ENCODE results near the gene SNX30. TPM values are rescaled to one million over a fixed set of nuclear protein-coding genes. Genes with fewer than 3 reads are reported as not detected.

The SNX30 gene
- total and polyA plus RNA-seq, 3 experiments from 2014 or later = 3.3 to 3.9 (median 3.7) TPM

DNA sequence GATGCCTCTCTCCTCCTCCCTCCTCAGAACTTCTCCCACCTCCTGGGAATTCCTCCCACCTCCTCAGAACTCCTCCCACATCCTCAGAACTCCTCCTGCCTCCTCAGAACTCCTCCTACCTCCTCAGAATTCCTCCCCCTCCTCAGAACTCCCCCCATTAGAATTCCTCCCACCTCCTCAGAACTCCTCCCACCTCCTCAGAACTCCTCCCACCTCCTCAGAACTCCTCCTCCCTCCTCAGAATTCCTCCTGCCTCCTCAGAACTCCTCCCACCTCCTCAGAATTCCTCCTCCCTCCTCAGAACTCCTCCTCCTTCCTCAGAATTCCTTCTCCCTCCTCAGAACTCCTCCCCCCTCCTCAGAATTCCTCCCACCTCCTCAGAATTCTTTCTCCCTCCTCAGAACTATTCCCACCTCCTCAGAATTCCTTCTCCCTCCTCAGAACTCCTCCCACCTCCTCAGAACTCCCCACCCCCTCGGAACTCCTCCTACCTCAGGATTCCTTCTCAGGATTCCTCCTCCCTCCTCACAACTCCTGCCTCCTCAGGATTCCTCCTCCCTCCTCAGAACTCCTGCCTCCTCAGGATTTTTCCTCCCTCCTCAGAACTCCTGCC lies 116.2 kb downstream of the SNX30 start:
- CTCF ChIA-PET = no interaction called here
- H3K4me1 ChIP-seq (ENCODE audit: insufficient read depth, low read length) = no peaks in the 10 kb centered on the region
- H3K36me3 ChIP-seq (ENCODE audit: insufficient read depth, low read length) = peaks cover 3% of the 10 kb centered on the region
- no peak for DNase-seq
- no peaks in the 10 kb centered on the region for H3K27me3 Mint-ChIP-seq
- no peaks in the 10 kb centered on the region for H3K9me3 ChIP-seq (ENCODE audit: low read length)
- peaks cover 18 to 62% (median 21%) of the 10 kb centered on the region in 3 donors for H3K36me3 Mint-ChIP-seq
- POLR2A ChIA-PET = no interaction called here
- no peak overlapping the region for H3K27ac ChIP-seq (ENCODE audit: low read depth, low read length)
- no peaks in the 10 kb centered on the region for H3K27me3 ChIP-seq (ENCODE audit: insufficient read depth, low read length, poor library complexity, severe bottlenecking)
- no peak overlapping the region for H3K4me3 Mint-ChIP-seq
- peak overlapping the region in 1 of 8 donors; percentile 19 for H3K27ac Mint-ChIP-seq
- peaks cover 1 to 7% (median 4%) of the 10 kb centered on the region in 3 donors for H3K4me1 Mint-ChIP-seq
- no peak overlapping the region for H3K4me3 ChIP-seq (ENCODE audit: low read length)
- H3K9me3 Mint-ChIP-seq = no peaks in the 10 kb centered on the region

DNA sequence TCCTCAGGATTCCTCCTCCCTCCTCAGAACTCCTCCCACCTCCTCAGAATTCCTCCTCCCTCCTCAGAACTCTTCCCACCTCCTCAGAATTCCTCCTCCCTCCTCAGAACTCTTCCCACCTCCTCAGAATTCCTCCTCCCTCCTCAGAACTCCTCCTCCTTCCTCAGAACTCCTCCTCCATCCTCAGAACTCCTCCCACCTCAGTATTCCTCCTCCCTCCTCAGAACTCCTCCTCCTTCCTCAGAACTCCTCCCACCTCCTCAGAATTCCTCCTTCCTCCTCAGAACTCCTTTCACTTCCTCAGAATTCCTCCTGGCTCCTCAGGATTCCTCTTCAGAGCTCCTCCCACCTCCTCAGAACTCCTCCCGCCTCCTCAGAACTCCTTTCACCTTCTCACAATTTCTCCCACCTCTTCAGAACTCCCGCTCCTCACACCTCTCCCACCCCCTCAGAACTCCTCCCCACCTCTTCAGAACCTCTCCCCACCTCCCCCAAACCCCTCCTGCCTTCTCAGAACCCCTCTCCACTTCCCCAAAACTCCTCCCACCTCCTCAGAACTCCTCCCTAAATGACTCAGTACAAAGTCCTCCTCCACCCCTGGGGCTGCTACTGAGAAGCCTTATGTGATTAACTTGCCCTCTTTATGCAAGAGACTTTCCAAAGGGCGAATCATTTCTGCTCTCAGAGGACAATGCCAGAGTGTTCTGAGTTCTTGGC lies 116.9 kb downstream of the SNX30 start:
- H3K36me3 ChIP-seq (ENCODE audit: insufficient read depth, low read length) = peaks cover 3% of the 10 kb centered on the region
- CTCF ChIA-PET = no interaction called here

DNA sequence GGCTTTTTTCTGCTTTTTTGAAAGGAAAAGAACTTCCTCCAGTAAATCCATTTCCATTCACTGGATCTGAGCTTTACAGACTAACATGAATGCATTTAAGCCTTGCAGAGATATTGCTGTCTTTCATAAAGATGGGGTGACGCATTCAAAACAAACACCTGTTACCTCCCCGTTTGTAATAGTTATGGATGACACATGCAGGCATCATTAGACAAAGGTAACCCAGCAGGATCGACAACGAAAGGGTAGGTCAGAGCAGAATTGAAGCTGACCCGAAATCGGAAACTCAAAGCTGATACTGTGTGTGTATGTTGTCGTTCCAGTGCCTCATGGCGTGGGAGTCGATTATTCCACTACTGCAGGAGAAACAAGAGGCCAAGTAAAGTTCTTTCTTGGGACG lies 117.9 kb downstream of the SNX30 start:
- ChIA-PET POLR2A (no interaction called here), CTCF (no interaction called here)
- Histone ChIP-seq H3K4me3 (ENCODE audit: low read length) (no peak overlapping the region), H3K36me3 (ENCODE audit: insufficient read depth, low read length) (peaks cover 3% of the 10 kb centered on the region), H3K27me3 (ENCODE audit: insufficient read depth, low read length, poor library complexity, severe bottlenecking) (no peaks in the 10 kb centered on the region), H3K27ac (ENCODE audit: low read depth, low read length) (no peak overlapping the region), H3K9me3 (ENCODE audit: low read length) (no peaks in the 10 kb centered on the region), H3K4me1 (ENCODE audit: insufficient read depth, low read length) (no peaks in the 10 kb centered on the region)
- Mint-ChIP-seq H3K9me3 (no peaks in the 10 kb centered on the region), H3K36me3 (peaks cover 18 to 63% (median 24%) of the 10 kb centered on the region in 3 donors), H3K27me3 (no peaks in the 10 kb centered on the region), H3K4me3 (no peak overlapping the region), H3K4me1 (peaks cover 1 to 6% (median 1%) of the 10 kb centered on the region in 3 donors), H3K27ac (peak overlapping the region in 1 of 8 donors; percentile 75)
- no peak for DNase-seq

More for the DNA sequence above, 116.9 kb downstream of the SNX30 start:
- DNase-seq = no peak
- peak overlapping the region in 2 of 8 donors; percentile 64 to 76 for H3K27ac Mint-ChIP-seq
- no peak overlapping the region for H3K4me3 Mint-ChIP-seq
- no peak overlapping the region for H3K27ac ChIP-seq (ENCODE audit: low read depth, low read length)
- no peaks in the 10 kb centered on the region for H3K4me1 ChIP-seq (ENCODE audit: insufficient read depth, low read length)
- POLR2A ChIA-PET = no interaction called here
- H3K27me3 Mint-ChIP-seq = no peaks in the 10 kb centered on the region
- no peak overlapping the region for H3K4me3 ChIP-seq (ENCODE audit: low read length)
- H3K9me3 Mint-ChIP-seq = no peaks in the 10 kb centered on the region
- peaks cover 1 to 7% (median 3%) of the 10 kb centered on the region in 3 donors for H3K4me1 Mint-ChIP-seq
- no peaks in the 10 kb centered on the region for H3K27me3 ChIP-seq (ENCODE audit: insufficient read depth, low read length, poor library complexity, severe bottlenecking)
- H3K36me3 Mint-ChIP-seq = peaks cover 18 to 66% (median 21%) of the 10 kb centered on the region in 3 donors
- no peaks in the 10 kb centered on the region for H3K9me3 ChIP-seq (ENCODE audit: low read length)

DNA sequence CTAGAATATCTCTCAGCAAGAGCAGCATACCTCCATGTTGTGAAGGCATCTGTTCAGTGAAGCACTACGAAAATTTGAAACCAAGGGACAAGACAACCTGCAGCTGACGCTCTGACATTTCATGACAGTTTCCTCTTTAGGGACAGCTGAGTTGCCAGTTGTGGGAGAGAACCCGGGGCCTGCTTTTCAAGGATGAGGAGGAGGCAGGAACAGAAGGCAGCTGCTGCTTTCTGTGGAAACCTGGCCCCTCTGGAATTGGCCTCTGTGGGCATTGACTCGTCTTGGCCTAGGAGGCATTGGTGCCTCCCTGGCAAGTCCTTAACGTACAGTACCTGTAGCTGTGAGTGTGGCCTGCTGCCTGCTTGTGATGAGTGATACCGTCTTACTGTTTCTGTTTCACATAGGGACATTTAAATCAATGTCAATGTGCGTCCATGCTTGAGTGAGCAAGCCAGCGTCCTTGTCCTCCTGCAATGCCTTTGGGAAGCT lies 118.5 kb downstream of the SNX30 start:
- Histone ChIP-seq H3K4me3 (ENCODE audit: low read length) (no peak overlapping the region), H3K27ac (ENCODE audit: low read depth, low read length) (no peak overlapping the region), H3K9me3 (ENCODE audit: low read length) (no peaks in the 10 kb centered on the region), H3K27me3 (ENCODE audit: insufficient read depth, low read length, poor library complexity, severe bottlenecking) (no peaks in the 10 kb centered on the region), H3K4me1 (ENCODE audit: insufficient read depth, low read length) (no peaks in the 10 kb centered on the region), H3K36me3 (ENCODE audit: insufficient read depth, low read length) (peaks cover 3% of the 10 kb centered on the region)
- CTCF ChIA-PET = interaction anchor here (1.0 kb wide), 1 partner anchor 23 kb away, joined by 3 read pairs; no protein-coding TSS in a partner anchor
- no peaks in the 10 kb centered on the region for H3K9me3 Mint-ChIP-seq
- peaks cover 0 to 1% (median 0%) of the 10 kb centered on the region in 3 donors for H3K4me1 Mint-ChIP-seq
- DNase-seq = no peak
- H3K36me3 Mint-ChIP-seq = peaks cover 18 to 58% (median 20%) of the 10 kb centered on the region in 3 donors
- POLR2A ChIA-PET = no interaction called here
- no peaks in the 10 kb centered on the region for H3K27me3 Mint-ChIP-seq
- no peak overlapping the region for H3K4me3 Mint-ChIP-seq
- H3K27ac Mint-ChIP-seq = peak overlapping the region in 1 of 8 donors; percentile 75

DNA sequence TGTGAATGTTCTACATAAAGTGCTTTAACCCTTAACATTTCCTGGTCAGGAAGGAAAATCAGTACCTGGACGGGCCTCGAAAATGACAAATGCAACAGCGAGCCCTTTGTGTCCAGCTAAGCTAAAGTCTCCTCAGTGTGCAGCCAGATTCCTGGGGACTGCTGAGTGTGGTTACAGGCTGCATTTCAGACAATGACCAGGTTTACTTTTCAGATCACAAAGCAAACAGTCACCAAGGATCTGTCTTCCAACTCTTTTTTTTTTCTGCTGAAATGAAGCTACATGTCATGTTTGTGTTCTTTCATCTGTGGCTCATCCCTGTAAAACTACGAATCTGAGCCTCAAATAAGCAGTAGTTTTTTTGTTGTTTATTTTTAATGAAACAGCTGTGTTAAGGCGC lies 119.4 kb downstream of the SNX30 start:
- no peak for DNase-seq
- Mint-ChIP-seq H3K27ac (no peak overlapping the region), H3K4me1 (peaks cover 0 to 1% (median 0%) of the 10 kb centered on the region in 3 donors), H3K9me3 (no peaks in the 10 kb centered on the region), H3K36me3 (peaks cover 18 to 54% (median 20%) of the 10 kb centered on the region in 3 donors), H3K4me3 (no peak overlapping the region), H3K27me3 (no peaks in the 10 kb centered on the region)
- Histone ChIP-seq H3K4me3 (ENCODE audit: low read length) (no peak overlapping the region), H3K36me3 (ENCODE audit: insufficient read depth, low read length) (peaks cover 3% of the 10 kb centered on the region), H3K27ac (ENCODE audit: low read depth, low read length) (no peak overlapping the region), H3K4me1 (ENCODE audit: insufficient read depth, low read length) (no peaks in the 10 kb centered on the region), H3K27me3 (ENCODE audit: insufficient read depth, low read length, poor library complexity, severe bottlenecking) (no peaks in the 10 kb centered on the region), H3K9me3 (ENCODE audit: low read length) (no peaks in the 10 kb centered on the region)
- ChIA-PET POLR2A (no interaction called here), CTCF (no interaction called here)

DNA sequence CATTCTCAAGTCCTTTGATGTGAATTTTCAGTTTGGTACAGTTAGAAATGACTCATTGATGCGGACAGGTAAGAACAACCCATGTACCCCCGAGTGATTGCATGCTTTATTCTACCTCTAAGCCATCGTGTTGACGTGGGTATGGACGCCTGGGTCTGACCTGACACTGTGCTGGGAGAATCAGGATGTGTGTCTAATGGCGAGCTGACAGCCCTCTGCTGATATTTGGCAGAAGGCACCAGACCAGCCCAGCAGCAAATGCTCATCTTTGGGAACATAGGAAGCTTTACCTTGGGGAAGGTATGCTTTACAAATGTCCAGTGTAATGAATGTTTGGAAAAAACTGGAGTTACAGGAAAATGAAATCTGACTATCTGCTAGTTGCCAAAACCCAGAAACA lies 120.0 kb downstream of the SNX30 start:
- no peaks in the 10 kb centered on the region for H3K27me3 Mint-ChIP-seq
- H3K4me3 Mint-ChIP-seq = no peak overlapping the region
- H3K4me1 ChIP-seq (ENCODE audit: insufficient read depth, low read length) = no peaks in the 10 kb centered on the region
- no peak overlapping the region for H3K27ac Mint-ChIP-seq
- H3K9me3 ChIP-seq (ENCODE audit: low read length) = no peaks in the 10 kb centered on the region
- H3K4me1 Mint-ChIP-seq = peaks cover 0 to 1% (median 0%) of the 10 kb centered on the region in 3 donors
- CTCF ChIA-PET = no interaction called here
- no peaks in the 10 kb centered on the region for H3K27me3 ChIP-seq (ENCODE audit: insufficient read depth, low read length, poor library complexity, severe bottlenecking)
- H3K9me3 Mint-ChIP-seq = no peaks in the 10 kb centered on the region
- POLR2A ChIA-PET = no interaction called here
- no peak overlapping the region for H3K4me3 ChIP-seq (ENCODE audit: low read length)
- H3K27ac ChIP-seq (ENCODE audit: low read depth, low read length) = no peak overlapping the region
- H3K36me3 Mint-ChIP-seq = peaks cover 18 to 55% (median 24%) of the 10 kb centered on the region in 3 donors
- DNase-seq = no peak
- H3K36me3 ChIP-seq (ENCODE audit: insufficient read depth, low read length) = peaks cover 4% of the 10 kb centered on the region

DNA sequence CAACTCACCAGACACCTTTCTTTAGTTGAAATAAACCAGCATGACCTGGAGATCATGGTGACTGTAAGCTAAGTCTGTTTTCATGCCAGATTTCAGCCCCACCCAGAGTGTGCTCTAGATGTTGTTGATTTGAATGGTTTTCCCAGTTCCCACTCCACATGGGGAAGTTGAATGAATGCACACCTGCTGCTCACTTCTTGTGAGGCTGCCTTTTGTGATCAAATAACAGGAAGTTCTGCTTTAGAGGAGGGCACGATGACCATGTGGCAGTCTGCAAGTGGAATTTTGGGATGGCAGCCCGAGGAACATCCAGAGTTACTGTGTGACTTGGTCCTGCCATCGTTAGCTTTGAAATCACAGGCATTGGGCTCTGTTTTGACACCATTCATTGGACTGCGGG lies 121.5 kb downstream of the SNX30 start:
- Mint-ChIP-seq H3K27me3 (no peaks in the 10 kb centered on the region), H3K27ac (no peak overlapping the region), H3K36me3 (peaks cover 22 to 58% (median 27%) of the 10 kb centered on the region in 3 donors), H3K4me1 (no peaks in the 10 kb centered on the region), H3K9me3 (no peaks in the 10 kb centered on the region), H3K4me3 (peak overlapping the region in 1 of 7 donors; percentile 8)
- CTCF ChIA-PET = no interaction called here
- POLR2A ChIA-PET = no interaction called here
- Histone ChIP-seq H3K36me3 (ENCODE audit: insufficient read depth, low read length) (peaks cover 5% of the 10 kb centered on the region), H3K4me3 (ENCODE audit: low read length) (no peak overlapping the region), H3K27me3 (ENCODE audit: insufficient read depth, low read length, poor library complexity, severe bottlenecking) (no peaks in the 10 kb centered on the region), H3K4me1 (ENCODE audit: insufficient read depth, low read length) (no peaks in the 10 kb centered on the region), H3K9me3 (ENCODE audit: low read length) (no peaks in the 10 kb centered on the region), H3K27ac (ENCODE audit: low read depth, low read length) (no peak overlapping the region)
- no peak for DNase-seq

DNA sequence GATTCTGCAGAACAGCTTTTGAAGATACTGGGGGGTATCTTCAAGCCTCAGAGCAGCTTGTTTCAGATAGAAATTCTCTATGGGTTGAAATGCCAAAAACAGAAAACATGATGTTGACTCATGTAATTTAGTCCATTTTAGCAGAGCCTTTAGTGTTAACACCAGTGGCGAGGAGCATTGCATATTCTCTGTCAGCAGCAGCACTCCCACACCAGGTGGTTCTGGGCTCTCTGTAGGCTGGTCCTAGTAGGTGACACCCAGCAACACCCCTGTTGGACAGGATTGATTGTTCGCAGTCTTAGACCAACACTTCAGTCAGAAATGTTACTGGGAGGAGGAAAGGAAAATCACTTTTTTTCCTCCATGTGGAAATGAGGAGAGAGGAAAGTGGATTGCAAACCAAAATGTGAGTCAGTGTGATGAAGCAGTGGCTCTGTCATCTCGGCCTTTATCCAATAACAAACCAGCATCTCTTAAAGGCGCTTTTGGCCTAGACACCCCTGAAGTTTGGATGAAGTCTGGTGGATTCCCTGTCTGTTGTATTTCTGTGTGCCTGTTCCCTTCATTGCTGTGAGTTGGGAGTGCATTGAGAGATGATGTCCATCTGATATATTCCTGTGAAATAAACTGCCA lies 123.3 kb downstream of the SNX30 start:
- POLR2A ChIA-PET = no interaction called here
- no peaks in the 10 kb centered on the region for H3K4me1 ChIP-seq (ENCODE audit: insufficient read depth, low read length)
- no peaks in the 10 kb centered on the region for H3K27me3 Mint-ChIP-seq
- no peak overlapping the region for H3K4me3 ChIP-seq (ENCODE audit: low read length)
- H3K4me1 Mint-ChIP-seq = no peaks in the 10 kb centered on the region
- H3K36me3 Mint-ChIP-seq = peaks cover 19 to 51% (median 36%) of the 10 kb centered on the region in 3 donors
- H3K27ac ChIP-seq (ENCODE audit: low read depth, low read length) = no peak overlapping the region
- no peaks in the 10 kb centered on the region for H3K9me3 Mint-ChIP-seq
- peaks cover 5% of the 10 kb centered on the region for H3K36me3 ChIP-seq (ENCODE audit: insufficient read depth, low read length)
- DNase-seq = no peak
- CTCF ChIA-PET = no interaction called here
- peak overlapping the region in 1 of 8 donors; percentile 70 for H3K27ac Mint-ChIP-seq
- H3K9me3 ChIP-seq (ENCODE audit: low read length) = no peaks in the 10 kb centered on the region
- H3K27me3 ChIP-seq (ENCODE audit: insufficient read depth, low read length, poor library complexity, severe bottlenecking) = no peaks in the 10 kb centered on the region
- H3K4me3 Mint-ChIP-seq = no peak overlapping the region

Measured in CD8-positive, alpha-beta memory T cell (primary cell).